Spleen (tissue), 13 donors: ENCODE data around the gene KCNQ5. TPM values are rescaled to one million over a fixed set of nuclear protein-coding genes. Genes with fewer than 3 reads are reported as not detected.
"Not testable (repeated sequence)": the region's sequence is repeated elsewhere in the genome, so short reads cannot be mapped to it uniquely, and the experiment has no call there.

Experiments
- DNase-seq: peaks from one replicate; pipeline ENCODE4 v3.0.0-alpha.2; 2020
- H3K27ac ChIP-seq, 8 donors: fragments of 200-600 bp; sonication (generic) in 7 of 8; 1 replicate in 4 of 8; 2 replicates in 4 of 8; pipeline versions ENCODE4 v1.5.0 to v1.8.0; 2016 to 2021; ENCODE audit warnings: inconsistent platforms in 4 of 8, mild to moderate bottlenecking in 4 of 8, moderate library complexity in 1 of 8
- H3K27me3 ChIP-seq, 7 donors: fragments of 200-600 bp; sonication (generic) in 6 of 7; replicated peaks in 1 of 7; 1 replicate in 4 of 7; 2 replicates in 3 of 7; pipeline versions ENCODE4 v1.5.0 to v1.8.0; 2016 to 2021; ENCODE audit warnings: inconsistent platforms in 3 of 7, mild to moderate bottlenecking in 1 of 7
- H3K36me3 ChIP-seq, 6 donors: fragments of 200-600 bp; sonication (generic) in 5 of 6; 1 replicate in 4 of 6; 2 replicates in 2 of 6; pipeline versions ENCODE4 v1.5.0 to v1.8.0; 2016 to 2021; ENCODE audit warnings: inconsistent platforms in 2 of 6
- H3K4me1 ChIP-seq, 6 donors: fragments of 200-600 bp; sonication (generic) in 5 of 6; 1 replicate in 3 of 6; 2 replicates in 3 of 6; pipeline versions ENCODE4 v1.5.0 to v1.8.0; 2016 to 2021; ENCODE audit warnings: inconsistent platforms in 3 of 6
- H3K4me3 ChIP-seq, 8 donors: fragments of 200-600 bp; sonication (generic) in 7 of 8; 1 replicate in 4 of 8; 2 replicates in 4 of 8; pipeline versions ENCODE4 v1.5.0 to v1.8.0; 2016 to 2021; ENCODE audit warnings: inconsistent platforms in 4 of 8, mild to moderate bottlenecking in 4 of 8, moderate library complexity in 2 of 8
- H3K9me3 ChIP-seq, 8 donors: fragments of 200-600 bp; sonication (generic) in 7 of 8; 1 replicate in 4 of 8; 2 replicates in 4 of 8; pipeline versions ENCODE4 v1.5.0 to v1.8.0; 2016 to 2021; ENCODE audit warnings: inconsistent platforms in 4 of 8
- CTCF ChIP-seq, 11 experiments: fragments of 200-600 bp in 7 of 11; fragments of 450-650 bp in 4 of 11; sonication (generic) in 4 of 11; IDR thresholded peaks in 8 of 11; conservative IDR thresholded peaks in 3 of 11; 1 replicate in 7 of 11; 2 replicates in 4 of 11; pipeline versions ENCODE4 v1.4.0 to v1.8.0; 2016 to 2021; ENCODE audit warnings: antibody characterized with exemption in 11 of 11, inconsistent platforms in 4 of 11, mild to moderate bottlenecking in 1 of 11
- POLR2A ChIP-seq, 3 donors: fragments of 450-650 bp; IDR thresholded peaks; one replicate each; pipeline ENCODE4 v1.5.1; 2017; ENCODE audit warnings: antibody characterized with exemption in 3 of 3, mild to moderate bottlenecking in 1 of 3
- POLR2AphosphoS5 ChIP-seq, 3 donors: sonication (generic); formaldehyde crosslinking; IDR thresholded peaks; one replicate each; pipeline ENCODE4 v1.5.1; 2017; ENCODE audit warnings: antibody characterized with exemption in 3 of 3
- WGBS, 5 donors: extraction: QIAGEN DNeasy Blood & Tissue Kit in 3 of 5; methylation state at CpG; one replicate each; pipeline versions ENCODE4 v1.1.5 to v1.1.7; 2013 to 2018; 5-methylcytosine and 5-hydroxymethylcytosine counted together
- intact Hi-C: fragments of 100-400 bp; cut with DNase I; formaldehyde crosslinking; loops from one replicate; pipeline ENCODE4 v1.15.0; 2023; ENCODE audit warnings: low total_unique reads
- long read RNA-seq, 2 donors: transcript quantifications; one replicate each; lab custom pipeline, GENCODE V29; 2026
- polyA plus RNA-seq, 3 donors: library from polyadenylated mRNA; stranded (reverse); fragments of 200-250 nt; gene quantifications; one replicate each; pipeline ENCODE4 v1.2.1, GENCODE V29; 2013
- total RNA-seq, 7 donors: library from RNA; depleted of rRNA in 3 of 7; stranded (reverse); fragments of >200 nt in 3 of 7; fragmentation: NEBNext Ultra II Directional in 4 of 7; extraction: Animal tissue kit (Norgen Biotek cat#: 25700) in 4 of 7; gene quantifications; one replicate each; pipeline versions ENCODE4 v1.1.0 to v1.2.1, GENCODE V29; 2016 to 2021
- donor health status: healthy with polysubstance abuse.
- donor health status: DM: no; HTN: no; CAD: no; lungs with moderate emphysema.
- donor health status: DM: no; HTN: no; CAD: no.
- donor health status: Bipolar disorder and iron deficiency.
- donor health status: healthy.
- donor health status: DM: no; HTN: no; CAD: no.
- donor health status: DM: yes; HTN: yes; CAD: no.

The KCNQ5 gene
- total RNA-seq: 1 to 10 TPM; 3.5 to 8.7 (median 6.0) TPM
- 1 to 10 TPM; 1.3 to 1.7 (median 1.6) TPM for polyA plus RNA-seq
- long read RNA-seq, donor 1, partial matches to known transcripts: 0 of 1 reads
- long read RNA-seq, donor 1, other reads (novel, unspliced or antisense): 0 of 1 reads
- long read RNA-seq, donor 2: 0 reads

GRCh38 chr6:72621291-72622093 lies at the start of gene KCNQ5:
KCNQ5 (plus strand) TSS chr6:72622064.
- 0 to 1% (median 0%) methylated on average over 42 to 58 of the region's 58 CpGs for WGBS, 5 donors
- intact Hi-C loops: no loop called here
- peak; percentile 85 for DNase-seq
- no peaks in the 10 kb centered on the region for H3K9me3 ChIP-seq
- H3K27me3 ChIP-seq: peaks cover 0 to 24% (median 8%) of the 10 kb centered on the region in 7 donors
- TF ChIP-seq POLR2A (IDR thresholded peaks at IDR 0.05) (no peak), CTCF (IDR thresholded peaks at IDR 0.05 in 8 of 11, conservative IDR thresholded peaks at IDR 0.05 in 3 of 11) (no peak), POLR2AphosphoS5 (IDR thresholded peaks at IDR 0.05) (no peak)
- H3K4me1 ChIP-seq: peaks cover 14 to 80% (median 49%) of the 10 kb centered on the region in 6 donors
- no peaks in the 10 kb centered on the region for H3K36me3 ChIP-seq
- peak within 1 kb of the TSS; percentile 53 to 70 (median 64) for H3K4me3 ChIP-seq
- peak within 1 kb of the TSS in 5 of 8 donors; percentile 59 to 79 (median 72) for H3K27ac ChIP-seq

GRCh38 chr6:72579865-72580264 lies 42.0 kb upstream of the KCNQ5 start:
- no peak overlapping the region for H3K4me3 ChIP-seq
- H3K4me1 ChIP-seq: peaks cover 0 to 6% (median 0%) of the 10 kb centered on the region in 6 donors
- H3K9me3 ChIP-seq: no peaks in the 10 kb centered on the region
- H3K27ac ChIP-seq: no peak overlapping the region
- no peaks in the 10 kb centered on the region for H3K27me3 ChIP-seq
- WGBS, 5 donors: 57 to 84% (median 69%) methylated on average over 2 of the region's 2 CpGs
- intact Hi-C loops: no loop called here
- DNase-seq: no peak
- TF ChIP-seq CTCF (IDR thresholded peaks at IDR 0.05 in 8 of 11, conservative IDR thresholded peaks at IDR 0.05 in 3 of 11) (no peak), POLR2A (IDR thresholded peaks at IDR 0.05) (no peak), POLR2AphosphoS5 (IDR thresholded peaks at IDR 0.05) (no peak)
- no peaks in the 10 kb centered on the region for H3K36me3 ChIP-seq

- peaks cover 0 to 6% (median 0%) of the 10 kb centered on the region in 6 donors for H3K4me1 ChIP-seq
- H3K27ac ChIP-seq: no peak overlapping the region
- 17 to 23% (median 20%) methylated on average over 6 of the region's 6 CpGs for WGBS, 5 donors
- no peak overlapping the region for H3K4me3 ChIP-seq
- H3K9me3 ChIP-seq: no peaks in the 10 kb centered on the region
- no peaks in the 10 kb centered on the region for H3K27me3 ChIP-seq
- H3K36me3 ChIP-seq: no peaks in the 10 kb centered on the region
- TF ChIP-seq CTCF (IDR thresholded peaks at IDR 0.05 in 8 of 11, conservative IDR thresholded peaks at IDR 0.05 in 3 of 11) (peak in 1 of 11 experiments; percentile 11), POLR2A (IDR thresholded peaks at IDR 0.05) (no peak), POLR2AphosphoS5 (IDR thresholded peaks at IDR 0.05) (no peak)
- no peak for DNase-seq
- intact Hi-C loops: no loop called here
Measured at GRCh38 chr6:72580281-72580940, 41.5 kb upstream of the KCNQ5 start.

GRCh38 chr6:72580950-72581349 lies 40.9 kb upstream of the KCNQ5 start:
- H3K4me3 ChIP-seq, intact Hi-C loops, H3K27ac ChIP-seq, H3K4me1 ChIP-seq, H3K9me3 ChIP-seq, DNase-seq, H3K36me3 ChIP-seq, H3K27me3 ChIP-seq: not testable (repeated sequence)
- 91 to 100% (median 96%) methylated on average over 2 of the region's 2 CpGs for WGBS, 5 donors
